Central memory CD4-positive, alpha-beta T cell (primary cell): Measurements from ENCODE around the gene BRPF3.
A peak's percentile ranks its signal among the peaks of the same experiment; 100 is the strongest.
"Not testable (repeated sequence)": the region's sequence is repeated elsewhere in the genome, so short reads cannot be mapped to it uniquely, and the experiment has no call there.

Experiments used
- DNase-seq: peaks from one replicate; pipeline ENCODE4 v3.0.0; 2022

The BRPF3 gene

DNA sequence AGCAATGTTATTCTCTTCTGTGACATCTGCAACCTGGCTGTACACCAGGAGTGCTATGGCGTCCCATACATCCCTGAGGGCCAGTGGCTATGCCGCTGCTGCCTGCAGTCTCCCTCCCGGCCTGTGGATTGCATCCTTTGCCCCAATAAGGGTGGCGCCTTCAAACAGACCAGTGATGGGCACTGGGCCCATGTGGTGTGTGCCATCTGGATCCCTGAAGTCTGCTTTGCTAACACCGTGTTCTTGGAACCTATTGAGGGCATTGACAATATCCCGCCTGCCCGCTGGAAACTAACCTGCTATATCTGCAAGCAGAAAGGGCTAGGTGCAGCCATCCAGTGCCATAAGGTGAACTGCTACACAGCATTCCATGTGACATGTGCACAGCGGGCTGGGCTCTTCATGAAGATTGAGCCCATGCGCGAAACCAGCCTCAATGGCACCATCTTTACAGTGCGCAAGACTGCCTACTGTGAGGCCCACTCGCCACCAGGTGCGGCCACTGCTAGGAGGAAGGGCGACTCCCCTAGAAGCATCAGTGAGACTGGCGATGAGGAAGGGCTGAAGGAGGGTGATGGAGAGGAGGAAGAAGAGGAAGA is 4.6 kb downstream of the BRPF3 start:
- no peak for DNase-seq

DNA sequence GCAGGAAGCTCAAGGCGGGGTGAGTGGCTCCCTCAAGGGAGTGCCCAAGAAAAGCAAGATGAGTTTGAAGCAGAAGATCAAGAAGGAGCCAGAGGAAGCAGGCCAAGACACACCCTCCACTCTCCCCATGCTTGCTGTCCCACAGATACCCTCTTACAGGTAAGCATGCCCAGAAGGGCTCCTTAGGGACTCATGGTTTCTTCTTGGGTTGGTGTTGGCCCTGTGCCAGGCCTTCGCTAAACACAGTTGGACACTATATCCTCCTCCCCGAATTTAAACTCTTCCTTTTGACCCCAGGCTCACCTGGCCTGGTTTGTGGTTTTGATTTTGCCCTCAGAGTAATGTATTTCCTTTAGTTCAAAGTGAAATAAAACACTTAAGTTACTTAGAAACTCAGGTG is 5.1 kb downstream of the BRPF3 start:
- DNase-seq: peak; percentile 10

DNA sequence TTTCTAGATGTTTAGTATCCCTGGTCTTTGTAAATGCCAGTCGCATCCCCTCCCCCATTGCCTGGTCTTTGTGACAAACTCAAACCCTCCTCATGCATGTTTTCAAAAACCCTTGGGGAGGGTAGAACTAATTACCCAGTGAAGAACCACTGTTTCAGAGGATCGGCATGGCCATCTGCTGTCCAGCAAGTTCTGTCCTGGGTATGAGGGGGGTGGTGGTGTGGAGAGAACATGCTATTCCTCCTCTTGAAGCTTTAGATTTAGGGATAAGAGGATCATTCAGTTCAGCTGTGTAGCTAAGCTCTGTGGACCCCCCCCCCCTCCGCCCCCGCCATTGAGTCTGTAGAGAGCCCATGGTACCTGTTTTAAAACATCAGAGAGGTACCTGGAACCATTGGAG is 5.6 kb downstream of the BRPF3 start:
- DNase-seq: no peak

DNA sequence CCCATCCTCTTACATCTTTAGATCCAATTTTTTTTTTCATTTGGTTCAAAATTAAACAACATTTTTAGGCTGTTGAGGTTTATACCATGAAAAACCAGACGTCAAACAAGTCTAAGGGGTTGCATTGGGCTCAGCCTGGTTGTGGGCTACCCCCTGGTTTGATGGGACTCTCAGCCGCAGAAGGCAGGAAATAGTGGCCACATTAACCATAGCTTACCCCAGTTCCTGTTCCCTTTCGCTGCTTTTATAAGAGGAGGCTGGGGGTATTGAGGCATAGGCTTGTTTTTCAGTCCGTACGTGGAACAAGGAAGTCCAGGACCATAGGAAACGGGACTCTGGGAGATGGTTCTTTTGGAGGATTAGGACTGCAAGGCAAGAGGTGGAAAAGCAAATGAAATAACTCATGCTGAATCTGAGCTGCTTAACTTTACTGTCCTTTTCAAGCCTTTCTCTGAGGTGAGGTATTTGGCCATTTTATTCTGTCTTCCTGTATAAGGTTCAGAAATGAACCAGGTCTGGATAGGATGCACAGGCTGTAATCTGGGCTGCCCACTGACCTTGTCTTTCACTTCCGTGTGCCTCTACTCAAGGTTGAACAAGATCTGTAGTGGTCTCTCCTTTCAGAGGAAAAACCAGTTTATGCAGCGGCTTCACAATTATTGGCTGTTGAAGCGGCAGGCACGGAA is 7.7 kb downstream of the BRPF3 start:
- DNase-seq: peak; percentile 80

DNA sequence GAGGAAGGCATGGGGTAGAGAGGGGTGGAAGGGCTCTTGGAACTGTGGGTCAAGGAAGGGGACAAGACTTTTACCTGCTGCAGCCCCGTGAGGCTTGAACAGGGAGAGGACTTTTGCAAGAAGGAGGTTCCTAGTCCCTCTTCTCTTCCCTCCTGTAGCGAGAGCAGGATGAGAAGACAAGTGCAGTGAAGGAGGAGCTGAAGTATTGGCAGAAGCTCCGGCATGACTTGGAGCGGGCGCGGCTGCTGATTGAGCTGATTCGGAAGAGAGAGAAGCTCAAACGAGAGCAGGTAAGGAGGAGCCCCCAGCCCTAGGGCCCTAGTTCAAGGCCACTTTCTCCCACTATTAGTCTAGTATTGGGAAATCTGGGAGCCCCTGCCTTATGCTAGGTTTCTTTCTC is 10.6 kb downstream of the BRPF3 start:
- DNase-seq: no peak

DNA sequence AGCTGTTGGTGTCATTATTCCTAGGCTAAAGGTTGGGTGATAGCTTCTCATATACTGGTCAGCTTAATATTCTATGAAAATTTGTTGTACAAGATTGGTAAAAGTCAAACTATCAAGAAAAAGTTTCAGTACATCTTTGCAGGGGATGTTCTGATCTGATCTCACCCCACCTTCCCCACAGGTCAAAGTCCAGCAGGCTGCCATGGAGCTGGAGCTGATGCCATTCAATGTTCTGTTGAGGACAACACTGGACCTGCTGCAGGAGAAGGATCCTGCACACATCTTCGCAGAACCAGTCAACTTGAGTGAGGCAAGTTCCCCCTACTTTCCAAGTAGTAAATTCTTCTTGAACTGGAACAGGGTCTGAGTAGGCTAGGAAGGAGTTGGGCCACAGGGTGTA is 13.1 kb downstream of the BRPF3 start:
- DNase-seq: no peak

DNA sequence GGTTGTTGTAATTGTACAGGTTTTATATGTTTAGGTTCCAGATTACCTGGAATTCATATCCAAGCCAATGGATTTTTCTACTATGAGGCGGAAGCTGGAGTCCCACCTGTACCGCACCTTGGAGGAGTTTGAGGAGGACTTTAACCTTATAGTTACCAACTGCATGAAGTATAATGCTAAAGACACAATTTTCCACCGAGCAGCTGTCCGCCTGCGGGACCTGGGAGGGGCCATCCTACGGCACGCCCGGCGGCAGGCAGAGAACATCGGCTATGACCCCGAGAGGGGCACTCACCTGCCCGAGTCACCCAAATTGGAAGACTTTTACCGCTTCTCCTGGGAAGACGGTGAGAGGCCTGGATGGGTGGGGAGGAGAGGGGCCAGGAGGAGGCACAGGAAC is 13.6 kb downstream of the BRPF3 start:
- no peak for DNase-seq

DNA sequence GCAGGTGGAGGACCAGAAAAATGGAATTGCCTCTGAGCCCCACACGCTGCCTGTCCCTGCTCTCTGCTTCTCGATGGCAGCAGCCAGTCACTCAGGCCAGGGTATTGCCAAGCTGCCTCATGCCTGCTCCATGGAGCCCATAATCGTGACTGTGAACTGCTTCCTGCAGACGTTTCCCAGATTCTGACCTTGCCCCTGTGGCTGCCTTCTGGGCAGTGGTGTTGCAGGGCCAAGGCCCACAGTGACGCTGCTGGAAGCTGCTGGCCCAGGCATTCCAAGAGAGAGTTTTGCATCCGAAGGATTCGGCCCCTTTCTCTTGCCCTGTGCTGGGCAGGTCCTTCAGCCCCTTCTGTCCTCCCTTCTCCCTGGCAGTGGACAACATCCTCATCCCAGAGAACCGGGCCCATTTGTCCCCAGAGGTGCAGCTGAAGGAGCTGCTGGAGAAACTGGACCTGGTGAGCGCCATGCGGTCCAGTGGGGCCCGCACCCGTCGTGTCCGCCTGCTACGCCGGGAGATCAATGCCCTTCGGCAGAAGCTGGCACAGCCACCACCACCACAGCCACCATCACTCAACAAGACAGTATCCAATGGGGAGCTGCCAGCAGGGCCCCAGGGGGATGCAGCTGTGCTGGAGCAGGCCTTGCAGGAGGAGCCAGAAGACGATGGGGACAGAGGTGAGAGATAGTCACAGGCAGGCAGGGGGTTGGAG is 14.5 kb downstream of the BRPF3 start:
- DNase-seq: no peak

DNA sequence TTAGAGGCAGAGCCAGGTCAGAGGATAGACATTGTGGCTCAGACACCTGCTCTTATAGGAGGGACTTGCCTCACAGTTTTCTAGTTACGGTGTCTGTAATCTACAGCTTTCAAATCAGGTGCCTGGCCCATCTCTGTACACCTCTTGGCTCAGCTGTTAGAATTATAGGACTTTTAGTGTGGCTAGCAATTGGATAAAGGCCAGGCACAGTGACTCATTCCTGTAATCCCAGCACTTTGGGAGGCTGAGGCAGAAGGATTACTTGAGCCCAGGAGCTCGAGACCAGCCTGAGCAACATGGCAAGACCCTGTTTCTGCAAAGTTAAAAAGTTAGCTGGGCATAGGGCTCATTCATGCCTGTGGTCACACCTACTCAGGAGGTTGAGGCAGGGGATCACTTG is 20.0 kb downstream of the BRPF3 start:
- DNase-seq: no peak

DNA sequence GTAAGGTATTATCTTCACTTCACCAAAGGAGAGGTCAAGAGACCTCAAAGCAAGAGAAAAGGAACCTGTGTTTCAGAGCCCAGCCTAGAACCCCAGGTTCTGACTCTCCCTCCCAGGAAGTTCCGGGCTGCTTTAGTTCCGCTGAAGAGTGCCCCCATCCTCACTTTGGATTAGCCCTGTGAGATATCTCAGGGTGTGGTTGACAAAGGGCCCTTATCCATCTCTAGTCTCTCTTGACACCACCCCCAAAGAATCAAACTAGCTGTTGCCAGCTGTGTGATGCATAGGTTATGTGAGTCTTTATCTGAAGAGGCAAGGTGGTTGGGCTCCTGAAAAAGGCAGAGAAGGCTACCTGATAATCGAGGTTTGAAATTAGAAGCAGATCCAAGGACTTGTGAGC is 20.6 kb downstream of the BRPF3 start:
- DNase-seq: no peak

DNA sequence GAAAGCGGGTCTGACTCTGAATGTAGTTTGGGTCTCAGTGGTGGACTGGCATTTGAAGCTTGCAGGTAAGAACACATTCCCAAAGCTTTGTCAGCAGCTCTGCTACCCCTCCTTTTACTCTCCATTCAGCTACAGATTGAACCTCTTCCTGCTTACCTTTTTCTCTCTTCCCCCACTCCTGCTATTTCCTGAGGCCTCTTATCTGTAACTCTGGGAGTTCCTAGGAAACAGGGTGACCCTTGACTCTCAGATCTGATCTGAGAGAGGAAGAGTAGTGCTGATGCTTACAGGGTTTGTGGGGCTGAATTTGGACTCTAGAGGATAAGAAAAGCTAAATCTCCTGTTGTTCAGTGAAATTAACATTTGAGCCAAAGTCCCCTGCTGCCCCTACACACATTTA is 21.4 kb downstream of the BRPF3 start:
- no peak for DNase-seq

DNA sequence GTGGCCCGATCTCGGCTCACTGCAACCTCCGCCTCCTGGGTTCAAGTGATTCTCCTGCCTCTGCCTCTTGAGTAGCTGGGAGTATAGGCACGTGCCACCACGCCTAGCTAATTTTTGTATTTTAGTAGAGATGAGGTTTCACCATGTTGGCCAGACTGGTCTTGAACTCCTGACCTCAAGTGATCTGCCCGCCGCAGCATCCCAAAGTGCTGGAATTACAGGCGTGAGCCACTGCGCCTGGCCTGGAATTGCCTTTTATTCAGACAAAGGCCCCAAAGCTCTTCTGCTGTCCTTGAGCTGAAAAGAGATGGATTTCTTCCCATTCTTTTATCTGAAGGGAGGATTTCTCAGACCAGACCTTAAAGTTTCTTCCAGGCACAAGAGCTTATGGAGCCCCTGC is 22.0 kb downstream of the BRPF3 start:
- DNase-seq: not testable (repeated sequence)

DNA sequence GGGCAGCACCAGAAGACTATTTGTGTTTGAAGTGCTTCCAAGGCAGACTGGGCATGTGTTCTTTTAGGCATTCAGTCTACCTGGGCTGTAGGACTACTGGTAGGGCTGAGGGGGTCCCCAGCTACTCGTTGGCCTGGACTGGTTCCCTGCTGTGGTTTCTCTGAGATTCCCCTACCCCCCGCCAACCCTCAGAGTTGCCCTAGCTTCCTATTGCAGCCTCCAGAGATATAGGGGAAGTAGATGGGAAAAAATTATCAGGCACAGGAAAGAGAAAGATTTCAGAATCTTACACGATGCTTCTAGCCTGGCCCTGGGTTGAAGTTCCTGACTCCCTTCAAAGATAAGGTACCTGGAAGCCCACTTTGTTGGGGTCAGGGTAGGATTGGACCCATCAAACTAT is 22.5 kb downstream of the BRPF3 start:
- DNase-seq: no peak

DNA sequence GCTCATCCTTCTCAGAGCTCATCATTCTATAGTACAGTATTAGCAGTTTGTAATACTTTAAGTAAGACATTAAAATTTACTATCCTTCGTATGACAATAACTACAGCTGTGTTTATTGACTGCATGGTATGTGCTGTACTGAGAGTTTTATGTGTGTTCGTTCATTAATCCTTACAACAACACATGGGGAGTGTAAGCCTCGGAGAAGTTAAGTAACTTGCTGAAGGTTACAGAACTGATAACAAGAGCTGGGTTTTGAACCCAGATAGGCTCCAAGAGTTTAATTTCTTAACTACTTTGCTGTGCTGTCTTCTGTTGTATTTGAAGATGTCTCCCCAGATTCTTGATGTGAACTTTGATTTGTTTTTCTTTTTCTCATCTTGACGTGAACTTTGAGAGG is 23.7 kb downstream of the BRPF3 start:
- no peak for DNase-seq

DNA sequence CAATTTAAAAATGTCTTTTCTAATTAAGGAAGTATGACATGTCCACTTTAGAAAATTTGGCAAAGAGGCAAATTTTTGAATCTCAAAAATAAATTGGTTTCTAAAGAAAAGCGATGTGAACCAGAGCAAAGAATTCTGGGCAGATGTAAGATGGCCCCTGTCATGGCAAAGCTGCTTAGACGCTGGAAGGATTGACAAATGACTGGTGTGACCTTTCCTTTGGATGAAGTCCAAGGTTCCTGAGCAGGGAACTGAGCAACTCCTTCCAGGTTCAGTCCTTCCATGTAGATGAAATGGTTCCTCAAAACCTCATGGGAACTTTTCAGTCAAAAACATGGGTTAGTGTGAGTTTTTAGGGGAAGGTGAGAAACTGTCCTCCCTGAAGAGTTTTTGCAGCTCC is 25.1 kb downstream of the BRPF3 start:
- DNase-seq: no peak

DNA sequence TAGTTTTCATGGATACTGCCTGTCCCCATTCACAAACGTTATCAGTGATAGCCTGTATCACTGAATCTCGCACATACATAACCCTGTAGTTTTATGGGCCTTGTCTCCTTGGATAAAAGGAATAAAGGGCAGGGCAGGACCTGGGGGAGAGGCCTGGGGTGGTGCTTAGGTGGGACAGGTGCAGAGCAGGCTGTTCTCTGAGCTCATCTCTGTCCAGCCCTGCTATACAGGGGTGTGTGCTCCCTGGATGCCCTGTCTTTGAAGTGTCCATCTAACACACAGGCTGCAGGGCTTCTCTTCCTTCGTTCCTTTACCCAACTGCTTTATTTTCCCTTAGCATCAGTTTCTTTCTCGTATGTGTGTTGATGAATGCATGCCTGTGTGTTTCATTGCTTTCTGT is 26.4 kb downstream of the BRPF3 start:
- DNase-seq: no peak

DNA sequence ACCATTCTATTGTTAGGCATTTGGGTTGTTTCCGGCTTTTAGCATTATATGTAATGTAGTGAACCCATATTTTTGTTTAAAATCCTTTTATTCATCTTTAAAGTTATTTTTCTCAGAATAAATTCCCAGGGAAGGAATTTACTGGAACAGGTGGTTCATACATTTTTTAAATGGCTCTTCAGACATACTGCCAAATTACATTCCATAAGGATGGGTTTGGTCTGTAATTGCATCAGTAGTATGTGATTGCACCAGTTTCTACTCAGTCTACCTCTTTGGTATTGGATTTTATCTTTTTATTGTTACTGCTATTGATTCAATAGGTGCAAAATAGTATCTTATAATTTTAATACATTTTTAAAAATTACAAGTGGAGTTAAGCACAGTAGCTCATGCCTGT is 27.2 kb downstream of the BRPF3 start:
- no peak for DNase-seq

DNA sequence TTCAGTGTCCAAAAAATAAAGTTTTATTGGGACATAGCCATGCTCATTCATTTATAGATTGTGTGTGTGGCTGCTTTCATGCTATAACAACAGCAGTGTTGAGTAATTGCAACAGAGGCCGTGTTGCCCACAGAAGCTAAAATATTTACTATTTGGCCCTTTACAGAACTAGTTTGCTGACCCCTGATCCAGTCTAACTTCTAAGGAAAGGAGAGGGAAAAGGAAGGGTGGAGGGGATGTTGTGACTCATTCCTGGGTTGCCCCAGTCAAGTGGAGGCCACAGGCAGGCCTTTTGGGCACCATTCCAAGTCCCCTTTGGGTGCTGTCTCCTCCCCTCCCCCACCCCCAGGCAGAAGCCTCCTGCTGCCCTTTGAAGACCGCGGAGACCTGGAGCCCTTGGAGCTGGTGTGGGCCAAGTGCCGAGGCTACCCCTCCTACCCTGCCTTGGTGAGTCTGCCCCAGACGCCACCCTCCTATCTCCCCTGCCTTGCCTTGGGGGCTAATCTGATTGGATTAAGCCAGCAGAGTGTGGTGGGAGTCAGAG is 28.4 kb downstream of the BRPF3 start:
- no peak for DNase-seq

DNA sequence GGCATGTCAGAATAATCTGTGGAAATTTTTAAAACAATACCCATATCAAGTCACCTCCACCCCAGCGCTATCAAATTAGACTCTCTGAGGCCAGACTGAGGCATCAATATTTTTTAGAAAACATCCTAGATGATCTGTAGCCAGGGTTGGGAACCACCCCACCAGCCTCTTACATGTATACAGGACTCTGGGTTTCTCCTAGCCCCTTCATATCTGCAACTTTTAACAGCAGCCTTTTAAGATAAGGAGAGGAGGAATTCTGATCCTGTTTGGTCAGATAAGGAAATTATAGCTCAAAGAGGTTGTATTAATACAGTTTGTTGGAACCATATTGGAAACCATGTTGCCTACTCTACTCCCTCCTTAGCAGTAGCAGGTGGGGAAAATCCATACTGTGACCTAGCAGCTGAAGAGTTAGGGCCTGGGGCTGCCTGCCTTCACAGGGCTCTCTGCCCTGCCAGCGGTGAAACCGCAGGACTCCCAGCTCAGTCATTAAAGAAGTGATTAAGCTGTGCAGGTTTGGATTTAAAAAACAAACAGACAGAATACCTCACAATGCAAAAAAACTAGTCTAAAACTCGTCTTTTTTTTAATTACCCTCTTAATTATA is 30.0 kb downstream of the BRPF3 start:
- no peak for DNase-seq

DNA sequence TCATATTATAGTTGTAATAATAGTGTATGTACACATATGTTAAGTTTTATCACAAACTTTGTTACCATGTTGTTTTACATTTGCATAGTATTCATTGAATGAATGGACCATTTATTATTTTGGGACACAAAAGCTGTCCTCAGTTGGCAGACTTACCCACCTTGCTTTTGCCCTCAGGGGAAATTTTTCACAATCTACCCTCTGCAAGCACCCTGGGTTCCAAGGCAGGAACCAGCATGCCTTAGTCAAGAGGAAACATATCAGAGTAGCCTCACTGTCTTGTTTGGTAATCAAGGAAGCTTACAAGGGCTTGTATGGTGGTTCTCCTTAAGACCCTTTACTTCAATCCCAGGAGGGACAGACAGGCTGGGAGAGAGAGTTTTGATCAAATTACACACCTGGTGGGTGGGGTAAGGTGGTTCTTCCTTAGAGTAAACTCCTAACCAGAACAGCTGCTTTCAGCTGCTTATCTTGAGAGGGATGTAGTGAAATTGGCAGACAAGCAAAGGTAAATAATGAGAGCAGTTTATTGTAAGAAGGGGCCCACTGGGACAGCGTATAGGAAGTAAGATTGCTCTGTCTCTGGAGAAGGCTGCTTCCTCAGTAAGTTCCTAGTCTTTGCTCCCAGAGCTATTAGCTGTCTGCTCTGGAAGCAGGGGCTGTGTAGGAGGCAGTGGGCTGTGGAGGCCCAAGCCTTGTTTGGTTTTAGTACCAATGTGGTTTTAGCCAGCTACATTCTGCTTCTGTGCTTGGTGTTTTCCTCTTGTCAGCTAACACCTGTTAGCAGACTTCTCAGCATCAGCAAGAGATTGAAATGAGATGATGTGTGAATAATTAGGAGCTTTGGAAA is 31.1 kb downstream of the BRPF3 start:
- no peak for DNase-seq

DNA sequence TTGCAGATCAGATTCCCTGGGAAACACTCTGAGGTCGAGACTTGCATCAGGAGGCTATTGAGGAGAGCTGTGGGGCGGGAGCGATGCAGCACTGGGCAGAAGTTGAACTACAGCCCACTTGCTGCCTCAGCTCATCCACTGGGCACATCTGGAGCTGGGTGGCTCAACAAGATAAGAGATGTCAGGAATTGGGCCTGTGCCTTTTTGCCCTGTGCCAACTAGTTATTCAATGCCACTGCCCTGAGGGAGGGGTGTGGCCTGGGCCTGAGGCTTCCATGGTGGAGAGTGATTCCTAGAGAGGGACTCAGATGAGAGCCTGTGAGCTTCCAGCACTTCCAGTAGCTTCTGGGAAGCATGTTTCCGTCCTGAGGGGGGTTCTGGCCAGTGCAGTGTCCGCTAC is 32.7 kb downstream of the BRPF3 start:
- no peak for DNase-seq

DNA sequence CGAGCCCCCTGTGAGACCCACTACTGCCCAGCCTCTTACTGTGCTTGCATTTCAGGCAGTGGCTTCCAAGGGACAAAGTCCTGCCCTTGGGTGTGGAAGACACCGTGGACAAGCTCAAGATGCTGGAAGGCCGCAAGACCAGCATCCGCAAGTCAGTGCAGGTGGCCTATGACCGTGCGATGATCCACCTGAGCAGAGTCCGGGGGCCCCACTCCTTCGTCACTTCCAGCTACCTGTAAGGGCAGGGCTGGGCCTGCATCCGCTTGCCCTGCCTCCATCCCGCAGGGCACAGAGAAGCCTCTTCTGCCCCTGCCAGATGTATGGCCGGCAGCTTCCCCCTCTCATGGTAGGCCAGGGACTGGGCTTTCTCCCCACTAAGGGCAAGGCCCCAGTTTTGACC is 33.8 kb downstream of the BRPF3 start:
- no peak for DNase-seq

DNA sequence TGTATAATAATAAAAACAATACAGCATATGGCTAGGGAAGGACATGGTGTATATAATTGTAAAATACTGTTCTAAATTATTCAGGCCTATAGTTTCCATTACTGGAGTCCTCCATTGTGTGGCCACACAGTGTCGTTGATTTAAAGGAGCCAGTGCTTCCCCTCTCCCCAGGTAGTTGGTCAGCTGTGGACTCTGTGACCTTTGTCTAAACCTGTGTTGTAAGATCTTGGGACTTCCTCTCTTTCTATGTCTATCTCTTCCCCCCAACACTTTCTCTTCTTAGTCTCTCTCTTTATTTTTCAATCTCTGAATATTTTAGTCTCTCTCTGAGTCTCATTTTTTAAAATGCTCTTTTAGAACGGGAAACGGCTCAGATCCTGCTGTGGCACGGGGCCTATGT is 35.6 kb downstream of the BRPF3 start:
- no peak for DNase-seq
